IMR-90 (cell line): ENCODE data around the gene IL13RA1. TPM values are rescaled to one million over a fixed set of nuclear protein-coding genes. Genes with fewer than 3 reads are reported as not detected.

Experiments used
- ATAC-seq: fragments of 200-7000 bp; cut with Tn5 transposase; 2 replicates; pipeline ENCODE4 v1.9.1; 2020; ENCODE audit warnings: low read depth, mild to moderate bottlenecking, moderate library complexity
- BruUV-seq: library from RNA; stranded (reverse); fragments of 400-500 nt; replicated peaks from 2 replicates; lab custom pipeline; 2021; lab: Mats Ljungman, UMichigan
- CTCF ChIA-PET: fragments of 300-600 bp; formaldehyde crosslinking; extraction: SDS; loops from one replicate; lab custom pipeline; 2021; ENCODE audit warnings: antibody characterized with exemption; lab: Yijun Ruan, JAX
- POLR2A ChIA-PET: fragments of 300-600 bp; sonication (Branson Sonifier 250); formaldehyde crosslinking; loops from one replicate; lab custom pipeline; 2022; ENCODE audit warnings: antibody characterized with exemption; ENCODE audit not compliant: unreplicated experiment; lab: Charles Lee
- DNase-seq: peaks from one replicate; pipeline ENCODE4 v3.0.0; 2013
- H2AFZ ChIP-seq: replicated peaks from 2 replicates; pipeline ENCODE3; 2013; ENCODE audit warnings: low read length, mild to moderate bottlenecking; ENCODE audit not compliant: poor library complexity
- H2AK5ac ChIP-seq: 2 replicates; pipeline ENCODE4 v1.6.1; 2013; ENCODE audit warnings: low read depth, low read length, inconsistent platforms
- H2AK9ac ChIP-seq: replicated peaks from 2 replicates; pipeline ENCODE3; 2013; ENCODE audit warnings: mild to moderate bottlenecking, low read depth, low read length, moderate library complexity; ENCODE audit not compliant: poor library complexity
- H2BK120ac ChIP-seq: 2 replicates; pipeline ENCODE4 v1.6.1; 2013; ENCODE audit warnings: low read depth, low read length, inconsistent platforms
- H2BK15ac ChIP-seq: 3 replicates; pipeline ENCODE4 v1.6.1; 2013; ENCODE audit warnings: low read depth, low read length, inconsistent platforms
- H2BK20ac ChIP-seq: 2 replicates; pipeline ENCODE4 v1.6.1; 2013; ENCODE audit warnings: low read depth, mild to moderate bottlenecking, inconsistent platforms, low read length, moderate library complexity
- H2BK5ac ChIP-seq: 2 replicates; pipeline ENCODE4 v1.6.1; 2013; ENCODE audit warnings: mild to moderate bottlenecking, low read depth, low read length, inconsistent platforms; ENCODE audit not compliant: poor library complexity, severe bottlenecking
- H3K14ac ChIP-seq: replicated peaks from 2 replicates; pipeline ENCODE4 v1.6.1; 2013; ENCODE audit warnings: low read depth, low read length, inconsistent platforms
- H3K18ac ChIP-seq: 2 replicates; pipeline ENCODE4 v1.6.1; 2013; ENCODE audit warnings: low read depth, low read length, control low read depth
- H3K23ac ChIP-seq: 2 replicates; pipeline ENCODE4 v1.6.1; 2013; ENCODE audit warnings: low read depth, low read length, inconsistent platforms
- H3K27ac ChIP-seq: 2 replicates; pipeline ENCODE4 v1.5.1; 2013; ENCODE audit warnings: mild to moderate bottlenecking, control low read depth, low read length; ENCODE audit not compliant: insufficient read depth
- H3K27me3 ChIP-seq: 2 replicates; pipeline ENCODE4 v1.6.1; 2013; ENCODE audit warnings: low read length; ENCODE audit not compliant: control insufficient read depth, insufficient read depth
- H3K36me3 ChIP-seq: 2 replicates; pipeline ENCODE4 v1.6.1; 2013; ENCODE audit warnings: low read length, mixed read lengths; ENCODE audit not compliant: control insufficient read depth, insufficient read depth
- H3K4ac ChIP-seq: 2 replicates; pipeline ENCODE4 v1.6.1; 2013; ENCODE audit warnings: low read depth, low read length, inconsistent platforms
- H3K4me1 ChIP-seq: 2 replicates; pipeline ENCODE4 v1.6.1; 2013; ENCODE audit warnings: low read length, mixed read lengths; ENCODE audit not compliant: control insufficient read depth, insufficient read depth
- H3K4me2 ChIP-seq: 2 replicates; pipeline ENCODE4 v1.6.1; 2013; ENCODE audit warnings: low read depth, mild to moderate bottlenecking, control low read depth, low read length, moderate library complexity
- H3K4me3 ChIP-seq: 2 replicates; pipeline ENCODE4 v1.5.1; 2013; ENCODE audit warnings: low read depth, mild to moderate bottlenecking, control low read depth, low read length, moderate library complexity; ENCODE audit not compliant: insufficient read depth
- H3K56ac ChIP-seq: 2 replicates; pipeline ENCODE4 v1.6.1; 2013; ENCODE audit warnings: low read length, inconsistent platforms; ENCODE audit not compliant: insufficient read depth; ENCODE audit errors: extremely low read depth
- H3K79me1 ChIP-seq, 2 experiments: 2 replicates each; pipeline ENCODE4 v1.6.1; 2013; ENCODE audit warnings: low read length in 2 of 2, inconsistent platforms in 1 of 2, low read depth in 1 of 2
- H3K9ac ChIP-seq: 2 replicates; pipeline ENCODE4 v1.6.1; 2013; ENCODE audit warnings: low read depth, low read length, control low read depth
- H3K9me1 ChIP-seq: 2 replicates; pipeline ENCODE4 v1.6.1; 2013; ENCODE audit warnings: low read length, inconsistent platforms; ENCODE audit not compliant: insufficient read depth
- H3K9me3 ChIP-seq: 2 replicates; pipeline ENCODE4 v1.6.1; 2013; ENCODE audit warnings: low read length; ENCODE audit not compliant: control insufficient read depth, insufficient read depth
- H4K20me1 ChIP-seq: 2 replicates; pipeline ENCODE4 v1.6.1; 2013; ENCODE audit warnings: low read length, inconsistent platforms; ENCODE audit not compliant: insufficient read depth
- H4K5ac ChIP-seq: 2 replicates; pipeline ENCODE4 v1.6.1; 2013; ENCODE audit warnings: mild to moderate bottlenecking, low read depth, low read length, control low read depth
- H4K8ac ChIP-seq, 2 experiments: 2 replicates each; pipeline ENCODE4 v1.6.1; 2013; ENCODE audit warnings: low read depth in 2 of 2, low read length in 2 of 2, control low read depth in 1 of 2, inconsistent platforms in 1 of 2
- H4K91ac ChIP-seq: 2 replicates; pipeline ENCODE4 v1.6.1; 2013; ENCODE audit warnings: low read depth, low read length, inconsistent platforms; ENCODE audit not compliant: insufficient read depth
- CHD1 ChIP-seq: IDR thresholded peaks from 2 replicates; pipeline ENCODE4 v1.6.1; 2012; ENCODE audit warnings: low read depth, low read length, improper control_type of control experiment
- CTCF ChIP-seq: conservative IDR thresholded peaks from 2 replicates; pipeline ENCODE4 v1.5.1; 2012; ENCODE audit warnings: mild to moderate bottlenecking, low read depth, low read length, improper control_type of control experiment
- ELK1 ChIP-seq: fragments of 150-350 bp; IDR thresholded peaks from 2 replicates; pipeline ENCODE4 v1.6.1; 2016; ENCODE audit warnings: low read depth, mild to moderate bottlenecking, low read length, moderate library complexity, borderline replicate concordance
- MAFK ChIP-seq: IDR thresholded peaks from 2 replicates; pipeline ENCODE4 v1.6.1; 2012; ENCODE audit warnings: low read depth, low read length, improper control_type of control experiment
- MXI1 ChIP-seq: IDR thresholded peaks from 2 replicates; pipeline ENCODE4 v1.6.1; 2012; ENCODE audit warnings: low read depth, mild to moderate bottlenecking, low read length, moderate library complexity, borderline replicate concordance
- NFE2L2 ChIP-seq: fragments of 150-350 bp; IDR thresholded peaks from 2 replicates; pipeline ENCODE4 v1.6.1; 2016; ENCODE audit warnings: low read depth, mild to moderate bottlenecking, low read length
- RAD21 ChIP-seq: IDR thresholded peaks from 2 replicates; pipeline ENCODE4 v1.6.1; 2012; ENCODE audit warnings: low read length, improper control_type of control experiment
- RCOR1 ChIP-seq: IDR thresholded peaks from 2 replicates; pipeline ENCODE4 v1.6.1; 2012; ENCODE audit warnings: mild to moderate bottlenecking, low read length, improper control_type of control experiment; ENCODE audit not compliant: insufficient replicate concordance
- RFX5 ChIP-seq: IDR thresholded peaks from 2 replicates; pipeline ENCODE4 v1.8.0; 2012; ENCODE audit warnings: low read depth, mild to moderate bottlenecking, low read length, moderate library complexity
- SMC3 ChIP-seq: fragments of 150-350 bp; IDR thresholded peaks from 2 replicates; pipeline ENCODE4 v1.6.1; 2016; ENCODE audit warnings: low read depth, mild to moderate bottlenecking, antibody characterized with exemption, low read length, moderate library complexity
- USF2 ChIP-seq: fragments of 150-350 bp; IDR thresholded peaks from 2 replicates; pipeline ENCODE4 v1.6.1; 2017; ENCODE audit warnings: mild to moderate bottlenecking, antibody characterized with exemption, low read length, low read depth
- WGBS, 2 experiments: methylation state at CpG; one replicate each; pipeline versions ENCODE4 v1.1.5 to v1.1.7; 2013; ENCODE audit warnings: missing lambda C conversion rate in 2 of 2; ENCODE audit not compliant: insufficient read length in 1 of 2; ENCODE audit errors: extremely low coverage in 2 of 2; 5-methylcytosine and 5-hydroxymethylcytosine counted together
- dilution Hi-C: fragments of 300-500 bp; cut with HindIII; formaldehyde crosslinking; loops from one replicate; pipeline ENCODE4 v1.14.3; 2018; ENCODE audit warnings: low sequenced_read_pairs; ENCODE audit not compliant: unreplicated experiment
- in situ Hi-C: fragments of 300-500 bp; cut with MboI; formaldehyde crosslinking; loops from 3 replicates; pipeline ENCODE4 v1.14.3; 2019; ENCODE audit warnings: low sequenced_read_pairs, inconsistent platforms, mixed read lengths
- intact Hi-C: fragments of 100-400 bp; cut with micrococcal nuclease; formaldehyde crosslinking; loops from 2 replicates; pipeline ENCODE4 v1.10.0; 2022
- polyA plus RNA-seq, 3 experiments: library from polyadenylated mRNA; depleted of rRNA; stranded (reverse); fragments of >200 nt; gene quantifications; 2 replicates each; pipeline ENCODE4 v1.2.3, GENCODE V29; 2012; ENCODE audit warnings: low replicate concordance in 1 of 3
- total RNA-seq: library from RNA; depleted of rRNA; stranded (reverse); fragments of >200 nt; gene quantifications from 2 replicates; pipeline ENCODE4 v1.2.3, GENCODE V29; 2012

The IL13RA1 gene
- total and polyA plus RNA-seq, 2 of the 4 experiments (the other 2 are of a cell fraction), result 24.2 to 31.7 TPM

GRCh38 chrX:118740276-118740889 is 13.0 kb downstream of the IL13RA1 start:
- Histone ChIP-seq H3K9ac (no peak overlapping the region), H2BK120ac (no peak overlapping the region), H2AK5ac (no peak overlapping the region), H2BK5ac (no peak overlapping the region), H3K36me3 (no peaks in the 10 kb centered on the region), H3K23ac (no peak overlapping the region), H3K27me3 (no peaks in the 10 kb centered on the region), H3K79me1 (peaks cover 11 to 15% of the 10 kb centered on the region in 2 experiments; a peak in 3 of 4 replicates), H3K9me1 (no peaks in the 10 kb centered on the region), H4K8ac (no peak overlapping the region), H3K27ac (no peak overlapping the region), H4K91ac (no peak overlapping the region), H3K4ac (no peak overlapping the region), H3K14ac (no peak overlapping the region), H2AFZ (no peak overlapping the region), H3K56ac (no peak overlapping the region), H2BK20ac (no peak overlapping the region), H3K18ac (no peak overlapping the region), H3K4me2 (no peak overlapping the region), H4K20me1 (no peaks in the 10 kb centered on the region; the same call in 1 of the 2 replicates), H3K4me3 (no peak overlapping the region), H3K9me3 (no peaks in the 10 kb centered on the region), H4K5ac (no peak overlapping the region), H2AK9ac (no peak overlapping the region), H2BK15ac (no peak overlapping the region), H3K4me1 (peaks cover under 1% of the 10 kb centered on the region; the same call in 1 of the 2 replicates)
- POLR2A ChIA-PET, result no interaction called here
- TF ChIP-seq USF2 (no peak), RCOR1 (no peak), RAD21 (no peak), MAFK (no peak), CHD1 (no peak), CTCF (no peak), MXI1 (no peak), RFX5 (no peak), ELK1 (no peak), SMC3 (no peak), NFE2L2 (no peak)
- no CpG with 5 or more reads among the region's 5 CpGs for WGBS, 2 experiments
- dilution Hi-C loops (no loop called here), in situ Hi-C loops (no loop called here), intact Hi-C loops (no loop called here)
- CTCF ChIA-PET, result no interaction called here
- BruUV-seq, result no TSS peak
- ATAC-seq, result no peak
- DNase-seq, result no peak
